ENCODE measurements around the gene MED13L.

DNA sequence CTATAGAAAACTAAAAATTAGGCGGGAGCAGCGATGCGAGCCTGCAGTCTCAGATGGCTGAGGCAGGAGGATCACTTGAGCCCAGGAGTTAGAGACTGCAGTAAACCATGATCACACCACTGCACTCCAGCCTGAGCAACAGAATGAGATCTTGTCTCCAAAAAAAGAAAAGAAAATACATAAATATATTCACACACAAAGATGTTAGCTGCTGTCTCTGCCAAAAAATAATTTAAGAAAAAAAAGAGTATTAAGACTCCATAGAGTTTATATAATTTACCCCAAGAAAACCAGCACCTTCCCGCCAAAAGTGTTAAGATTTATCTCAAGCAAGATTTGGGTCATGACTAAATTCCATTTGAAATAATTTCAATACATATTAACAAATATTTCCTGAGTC is 102.6 kb downstream of the MED13L start:
- TF ChIP-seq, protein P1, sequence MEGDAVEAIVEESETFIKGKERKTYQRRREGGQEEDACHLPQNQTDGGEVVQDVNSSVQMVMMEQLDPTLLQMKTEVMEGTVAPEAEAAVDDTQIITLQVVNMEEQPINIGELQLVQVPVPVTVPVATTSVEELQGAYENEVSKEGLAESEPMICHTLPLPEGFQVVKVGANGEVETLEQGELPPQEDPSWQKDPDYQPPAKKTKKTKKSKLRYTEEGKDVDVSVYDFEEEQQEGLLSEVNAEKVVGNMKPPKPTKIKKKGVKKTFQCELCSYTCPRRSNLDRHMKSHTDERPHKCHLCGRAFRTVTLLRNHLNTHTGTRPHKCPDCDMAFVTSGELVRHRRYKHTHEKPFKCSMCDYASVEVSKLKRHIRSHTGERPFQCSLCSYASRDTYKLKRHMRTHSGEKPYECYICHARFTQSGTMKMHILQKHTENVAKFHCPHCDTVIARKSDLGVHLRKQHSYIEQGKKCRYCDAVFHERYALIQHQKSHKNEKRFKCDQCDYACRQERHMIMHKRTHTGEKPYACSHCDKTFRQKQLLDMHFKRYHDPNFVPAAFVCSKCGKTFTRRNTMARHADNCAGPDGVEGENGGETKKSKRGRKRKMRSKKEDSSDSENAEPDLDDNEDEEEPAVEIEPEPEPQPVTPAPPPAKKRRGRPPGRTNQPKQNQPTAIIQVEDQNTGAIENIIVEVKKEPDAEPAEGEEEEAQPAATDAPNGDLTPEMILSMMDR (IDR thresholded peaks at IDR 0.05), result no peak
- TF ChIP-seq EP300 (IDR thresholded peaks at IDR 0.05; ENCODE audit: low read depth) (no peak), POLR2AphosphoS5 (IDR thresholded peaks at IDR 0.05) (no peak), POLR2A (IDR thresholded peaks at IDR 0.05) (no peak)

Data from transverse colon (tissue), 4 donors.